Measurements from ENCODE around the gene TMBIM1. TPM values are rescaled to one million over a fixed set of nuclear protein-coding genes. Genes with fewer than 3 reads are reported as not detected.

The TMBIM1 gene
- 100 to 1,000 TPM in 1 of 2 donors, 10 to 100 TPM in 1; 82.8 to 225 TPM for total RNA-seq

GRCh38 chr2:218292048-218293014 is at the start of gene TMBIM1:
Gene TMBIM1, minus strand, starts transcription at chr2:218292503. Its CDS starts 10,362 bp downstream, at chr2:218282141.
- H3K36me3 ChIP-seq = no peaks in the 10 kb centered on the region
- peak within 1 kb of the TSS; percentile 99 to 100 for H3K27ac ChIP-seq
- H3K27me3 ChIP-seq = no peaks in the 10 kb centered on the region
- H3K4me3 ChIP-seq = peak within 1 kb of the TSS; percentile 94 to 97
- peaks cover 0 to 68% of the 10 kb centered on the region in 2 donors for H3K4me1 ChIP-seq
- peak; percentile 87 for DNase-seq (ENCODE audit: low spot score)
- no peaks in the 10 kb centered on the region for H3K9me3 ChIP-seq
- peak; percentile 95 to 99 for TF ChIP-seq CTCF (IDR thresholded peaks at IDR 0.05)

GRCh38 chr2:218341381-218341780 is 49.1 kb upstream of the TMBIM1 start:
- Histone ChIP-seq H3K27ac (no peak overlapping the region), H3K4me3 (no peak overlapping the region), H3K27me3 (no peaks in the 10 kb centered on the region), H3K4me1 (no peaks in the 10 kb centered on the region), H3K9me3 (no peaks in the 10 kb centered on the region), H3K36me3 (no peaks in the 10 kb centered on the region)
- TF ChIP-seq CTCF (IDR thresholded peaks at IDR 0.05) = no peak
- no peak for DNase-seq (ENCODE audit: low spot score)

GRCh38 chr2:218340656-218341055 is 48.4 kb upstream of the TMBIM1 start:
- no peak for DNase-seq (ENCODE audit: low spot score)
- no peak overlapping the region for H3K27ac ChIP-seq
- no peaks in the 10 kb centered on the region for H3K36me3 ChIP-seq
- no peaks in the 10 kb centered on the region for H3K27me3 ChIP-seq
- TF ChIP-seq CTCF (IDR thresholded peaks at IDR 0.05) = no peak
- H3K4me1 ChIP-seq = no peaks in the 10 kb centered on the region
- no peak overlapping the region for H3K4me3 ChIP-seq
- no peaks in the 10 kb centered on the region for H3K9me3 ChIP-seq

- no peak for TF ChIP-seq CTCF (IDR thresholded peaks at IDR 0.05)
- DNase-seq (ENCODE audit: low spot score) = no peak
- no peaks in the 10 kb centered on the region for H3K27me3 ChIP-seq
- no peak overlapping the region for H3K27ac ChIP-seq
- H3K4me1 ChIP-seq = no peaks in the 10 kb centered on the region
- H3K36me3 ChIP-seq = no peaks in the 10 kb centered on the region
- no peak overlapping the region for H3K4me3 ChIP-seq
- H3K9me3 ChIP-seq = no peaks in the 10 kb centered on the region
Measured at GRCh38 chr2:218334531-218334930, 42.2 kb upstream of the TMBIM1 start.

GRCh38 chr2:218332920-218333645 is 40.8 kb upstream of the TMBIM1 start:
- no peak for DNase-seq (ENCODE audit: low spot score)
- Histone ChIP-seq H3K27ac (peak overlapping the region in 1 of 2 donors; percentile 7), H3K27me3 (no peaks in the 10 kb centered on the region), H3K4me3 (no peak overlapping the region), H3K36me3 (no peaks in the 10 kb centered on the region), H3K4me1 (no peaks in the 10 kb centered on the region), H3K9me3 (no peaks in the 10 kb centered on the region)
- TF ChIP-seq CTCF (IDR thresholded peaks at IDR 0.05) = no peak
